ENCODE results near the gene SOX2.
"Not testable (repeated sequence)": the region's sequence is repeated elsewhere in the genome, so short reads cannot be mapped to it uniquely, and the experiment has no call there.

SOX2 gene

DNA sequence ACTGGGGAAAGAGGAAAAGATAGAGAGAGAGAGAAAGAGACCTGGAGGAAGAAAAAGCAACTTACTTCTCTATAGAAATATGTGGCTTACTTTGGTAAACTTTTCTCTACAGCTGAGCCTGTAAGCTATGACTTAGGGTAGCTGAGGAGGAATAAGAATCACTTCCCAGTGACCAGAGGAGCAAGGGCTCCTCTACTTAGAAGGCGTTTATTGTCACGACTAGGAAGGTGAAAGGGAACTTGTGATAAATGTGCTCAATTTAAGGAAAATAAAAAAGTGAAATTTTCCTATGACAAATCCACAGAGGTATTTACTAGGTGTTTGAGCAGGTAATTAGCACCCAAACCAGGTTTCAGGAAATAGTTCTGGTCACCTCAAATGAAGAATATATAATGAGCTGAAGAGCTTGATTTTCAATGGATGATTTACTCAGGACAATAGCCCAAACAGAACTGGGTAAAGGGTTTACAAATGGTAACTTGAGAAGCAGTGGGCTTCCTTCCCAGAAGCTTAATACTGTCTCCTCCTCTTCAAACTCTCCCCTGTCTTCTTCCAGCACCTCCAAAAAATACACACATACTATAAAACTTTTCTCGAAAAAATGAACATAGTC lies 46.1 kb downstream of the SOX2 start:
- no peak for DNase-seq (ENCODE audit: low read depth)

DNA sequence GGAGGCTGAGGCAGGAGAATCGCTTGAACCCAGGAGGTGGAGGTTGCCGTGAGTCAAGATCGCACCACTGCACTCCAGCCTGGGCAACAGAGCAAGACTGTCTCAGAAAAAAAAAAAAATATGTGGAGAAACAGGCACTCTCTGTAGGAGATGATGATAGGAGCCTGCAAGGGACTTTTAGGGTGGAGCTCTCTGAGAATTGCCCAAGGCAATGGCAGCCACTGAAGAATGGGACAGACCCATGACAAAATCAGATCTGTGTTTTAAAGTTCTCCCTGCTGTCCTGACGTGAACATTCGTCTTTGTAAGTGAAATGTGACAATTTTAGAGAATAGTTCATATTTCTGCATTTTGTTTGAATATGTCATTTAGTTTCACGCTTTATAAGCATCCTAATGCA lies 50.2 kb downstream of the SOX2 start:
- no peak for DNase-seq (ENCODE audit: low read depth)

DNA sequence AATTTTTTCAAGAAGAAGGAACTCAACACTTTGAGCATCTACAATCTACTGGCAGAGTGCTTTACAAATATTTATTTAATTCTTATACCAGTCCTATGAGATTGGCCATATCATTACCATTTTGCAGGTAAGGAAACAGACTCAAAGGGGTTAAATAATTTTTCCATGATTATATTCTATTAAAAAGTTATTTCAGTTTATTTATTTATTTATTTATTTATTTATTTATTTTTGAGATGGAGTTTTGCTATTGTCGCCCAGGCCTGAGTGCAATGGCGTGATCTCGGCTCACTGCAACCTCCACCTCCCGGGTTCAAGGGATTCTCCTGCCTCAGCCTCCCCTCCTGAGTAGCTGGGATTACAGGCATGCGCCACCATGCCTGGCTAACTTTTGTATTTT lies 52.3 kb downstream of the SOX2 start:
- DNase-seq (ENCODE audit: low read depth), result not testable (repeated sequence)

All from GM04503 (cell line).